Left lung (tissue), 10 donors: ENCODE data around the gene DCAF15. TPM values are rescaled to one million over a fixed set of nuclear protein-coding genes. Genes with fewer than 3 reads are reported as not detected.
"Not testable (repeated sequence)": the region's sequence is repeated elsewhere in the genome, so short reads cannot be mapped to it uniquely, and the experiment has no call there.

ENCODE experiments used
- ATAC-seq: fragments of 200-7000 bp; cut with Tn5 transposase; one replicate; pipeline ENCODE4 v1.9.1; 2020; ENCODE audit warnings: moderate library complexity
- DNase-seq, 4 donors: peaks; one replicate each; pipeline ENCODE4 v3.0.0-alpha.2; 2013 to 2020
- H3K27ac ChIP-seq, 2 donors: fragments of 200-600 bp; sonication (generic) in 1 of 2; one replicate each; pipeline versions ENCODE4 v1.5.0 to v1.8.0; 2020 to 2021
- H3K27me3 ChIP-seq, 2 donors: fragments of 200-600 bp; sonication (generic) in 1 of 2; one replicate each; pipeline versions ENCODE4 v1.5.0 to v1.8.0; 2020 to 2021
- H3K36me3 ChIP-seq, 2 donors: fragments of 200-600 bp; sonication (generic) in 1 of 2; one replicate each; pipeline versions ENCODE4 v1.5.0 to v1.8.0; 2020 to 2021
- H3K4me1 ChIP-seq, 2 donors: fragments of 200-600 bp; one replicate each; pipeline ENCODE4 v1.8.0; 2021
- H3K4me3 ChIP-seq, 2 donors: fragments of 200-600 bp; sonication (generic) in 1 of 2; one replicate each; pipeline versions ENCODE4 v1.5.0 to v1.8.0; 2020 to 2021; ENCODE audit warnings: mild to moderate bottlenecking in 1 of 2
- H3K9me3 ChIP-seq, 2 donors: fragments of 200-600 bp; sonication (generic) in 1 of 2; one replicate each; pipeline versions ENCODE4 v1.5.0 to v1.8.0; 2020 to 2021
- CTCF ChIP-seq, 2 donors: fragments of 200-600 bp; sonication (generic) in 1 of 2; IDR thresholded peaks; one replicate each; pipeline versions ENCODE4 v1.5.0 to v1.8.0; 2021; ENCODE audit warnings: antibody characterized with exemption in 2 of 2
- intact Hi-C, 2 donors: fragments of 100-400 bp; cut with DNase I; formaldehyde crosslinking; loops; one replicate each; pipeline versions ENCODE4 v1.11.2 to v1.14.2; 2022
- polyA plus RNA-seq, 6 donors: library from polyadenylated mRNA; unstranded; fragments of 120-200 nt; gene quantifications; one replicate each; pipeline ENCODE4 v1.2.1, GENCODE V29; 2013; ENCODE audit not compliant: insufficient read length in 6 of 6
- total RNA-seq, 2 donors: library from RNA; stranded (reverse); fragmentation: NEBNext Ultra II Directional; extraction: Animal tissue kit (Norgen Biotek cat#: 25700); gene quantifications; one replicate each; pipeline ENCODE4 v1.2.1, GENCODE V29; 2021
- donor health status: DM: no; HTN: yes; CAD: no.
- donor health status: DM: no; HTN: no; CAD: no.

The DCAF15 gene
- total and polyA plus RNA-seq, 8 donors: 20.2 to 33.7 (median 29.3) TPM

DNA sequence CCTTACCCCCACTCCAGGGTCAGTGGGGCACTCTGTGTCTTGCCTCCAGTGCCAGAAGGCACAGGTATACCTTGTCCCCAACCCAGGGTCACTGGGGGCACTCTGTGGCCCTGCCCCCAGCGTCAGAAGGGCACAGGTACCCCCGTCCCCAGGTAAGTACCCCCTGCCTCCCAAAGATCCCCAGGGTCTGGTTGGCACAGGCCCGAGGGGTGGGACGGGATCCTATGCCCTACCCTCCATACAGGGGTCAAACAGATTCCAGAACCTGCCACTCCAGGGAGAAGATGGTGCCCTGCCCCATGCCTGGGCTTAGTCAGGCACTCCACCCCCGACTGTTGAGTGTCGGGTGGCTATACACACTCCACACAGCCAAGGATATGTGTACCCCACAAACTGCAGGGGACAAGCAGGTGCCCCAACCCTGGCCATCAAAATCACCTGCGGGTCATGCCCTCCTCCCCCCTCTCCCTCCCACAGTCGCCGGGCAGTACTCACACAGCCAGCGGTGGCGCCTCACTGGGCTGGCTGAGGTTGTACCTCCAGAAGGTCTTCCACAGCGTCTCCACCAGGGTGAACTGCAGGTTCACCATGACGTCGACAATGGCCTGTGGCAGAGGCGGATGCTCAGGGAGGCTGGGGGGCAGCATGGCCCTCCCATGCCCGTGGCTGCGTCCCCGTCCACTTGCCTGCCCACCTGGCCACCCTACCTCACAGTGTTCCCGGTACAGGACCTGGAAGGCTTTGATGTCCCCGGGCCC lies 13.8 kb downstream of the DCAF15 start:
- Histone ChIP-seq H3K9me3 (no peaks in the 10 kb centered on the region), H3K36me3 (peaks cover 0 to 96% of the 10 kb centered on the region in 2 donors), H3K4me3 (no peak overlapping the region), H3K4me1 (no peaks in the 10 kb centered on the region), H3K27me3 (no peaks in the 10 kb centered on the region), H3K27ac (no peak overlapping the region)
- no peak for DNase-seq
- ATAC-seq: no peak
- intact Hi-C loops: no loop called here
- TF ChIP-seq CTCF (IDR thresholded peaks at IDR 0.05): no peak

DNA sequence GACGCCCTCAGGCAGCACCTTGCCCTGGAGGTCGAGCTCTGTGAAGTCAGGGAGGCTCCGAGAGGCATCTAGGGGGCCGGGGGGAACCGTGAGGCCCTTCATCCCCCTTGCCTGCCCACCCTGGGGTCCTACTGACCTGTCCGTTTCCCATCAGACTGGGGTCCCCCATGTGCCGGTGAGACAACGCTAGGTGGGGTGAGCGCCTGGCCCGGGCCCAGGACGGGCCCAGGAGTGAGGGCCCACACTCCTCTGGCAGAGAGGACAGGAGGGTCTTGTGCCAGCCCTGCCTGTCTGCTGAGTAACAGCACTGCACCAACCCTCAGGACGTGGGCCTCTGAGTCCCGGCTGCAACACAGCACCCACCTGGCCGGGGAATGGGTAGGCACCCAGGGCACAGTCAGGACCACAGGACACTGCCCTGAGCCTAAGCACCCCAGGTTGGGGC lies 14.4 kb downstream of the DCAF15 start:
- no peak for TF ChIP-seq CTCF (IDR thresholded peaks at IDR 0.05)
- Histone ChIP-seq H3K36me3 (peaks cover 0 to 96% of the 10 kb centered on the region in 2 donors), H3K9me3 (no peaks in the 10 kb centered on the region), H3K27me3 (no peaks in the 10 kb centered on the region), H3K4me3 (no peak overlapping the region), H3K27ac (no peak overlapping the region), H3K4me1 (no peaks in the 10 kb centered on the region)
- ATAC-seq (no peak), DNase-seq (peak in 1 of 4 donors; percentile 66)
- intact Hi-C loops: no loop called here

DNA sequence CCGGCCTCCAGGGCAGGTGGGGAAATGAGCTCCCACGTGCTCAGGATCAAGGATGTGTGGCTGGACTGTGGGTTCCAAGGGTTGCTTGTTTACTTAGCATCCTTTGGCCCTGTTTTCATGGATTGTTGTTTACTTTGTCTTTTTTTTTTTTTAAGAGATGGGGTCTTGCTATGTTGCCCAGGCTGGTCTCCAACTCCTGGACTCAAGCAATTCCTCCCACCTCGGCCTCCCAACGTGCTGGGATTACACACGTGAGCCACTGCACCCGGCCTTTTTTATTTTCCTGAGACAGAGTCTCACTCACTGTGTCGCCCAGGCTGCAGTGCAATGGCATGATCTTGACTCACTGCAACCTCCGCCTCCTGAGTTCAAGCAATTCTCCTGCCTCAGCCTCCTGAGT lies 14.9 kb downstream of the DCAF15 start:
- H3K27me3 ChIP-seq, H3K9me3 ChIP-seq, H3K4me1 ChIP-seq, ATAC-seq, H3K4me3 ChIP-seq, DNase-seq, intact Hi-C loops, H3K27ac ChIP-seq: not testable (repeated sequence)
- H3K36me3 ChIP-seq: peaks cover 0 to 96% of the 10 kb centered on the region in 2 donors

DNA sequence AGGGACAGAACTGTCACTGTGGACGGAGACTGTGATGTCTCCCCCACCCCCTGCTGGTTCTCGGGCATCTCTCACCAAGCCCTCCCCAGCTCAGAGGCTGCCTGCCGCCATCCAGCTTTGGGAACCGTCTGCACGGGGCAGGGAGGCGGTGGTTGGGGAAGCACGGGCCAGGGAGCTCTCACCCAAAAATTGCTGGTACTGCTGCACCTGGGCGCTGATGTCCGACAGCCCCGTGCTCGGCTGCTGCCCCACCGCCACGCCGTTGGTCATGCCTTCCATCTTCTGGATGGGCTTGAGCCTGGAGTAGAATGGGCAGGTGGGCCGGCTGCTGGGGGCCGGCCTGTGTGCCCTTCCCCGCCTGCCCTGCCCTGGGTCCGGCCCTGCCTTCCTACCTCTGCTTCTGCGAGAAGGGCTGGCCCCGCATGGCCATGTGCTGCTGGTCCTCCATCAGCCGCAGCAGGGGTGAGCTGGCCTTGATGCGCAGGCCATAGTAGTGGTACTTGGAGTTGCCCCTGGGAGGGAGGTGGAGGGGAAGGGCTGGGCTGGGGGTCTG lies 16.1 kb downstream of the DCAF15 start:
- TF ChIP-seq CTCF (IDR thresholded peaks at IDR 0.05): no peak
- ATAC-seq (no peak), DNase-seq (peak in 1 of 4 donors; percentile 63)
- intact Hi-C loops: no loop called here
- no peak overlapping the region for H3K4me3 ChIP-seq
- no peaks in the 10 kb centered on the region for H3K27me3 ChIP-seq
- peaks cover 0 to 96% of the 10 kb centered on the region in 2 donors for H3K36me3 ChIP-seq
- H3K9me3 ChIP-seq: no peaks in the 10 kb centered on the region
- no peak overlapping the region for H3K27ac ChIP-seq
- H3K4me1 ChIP-seq: no peaks in the 10 kb centered on the region

DNA sequence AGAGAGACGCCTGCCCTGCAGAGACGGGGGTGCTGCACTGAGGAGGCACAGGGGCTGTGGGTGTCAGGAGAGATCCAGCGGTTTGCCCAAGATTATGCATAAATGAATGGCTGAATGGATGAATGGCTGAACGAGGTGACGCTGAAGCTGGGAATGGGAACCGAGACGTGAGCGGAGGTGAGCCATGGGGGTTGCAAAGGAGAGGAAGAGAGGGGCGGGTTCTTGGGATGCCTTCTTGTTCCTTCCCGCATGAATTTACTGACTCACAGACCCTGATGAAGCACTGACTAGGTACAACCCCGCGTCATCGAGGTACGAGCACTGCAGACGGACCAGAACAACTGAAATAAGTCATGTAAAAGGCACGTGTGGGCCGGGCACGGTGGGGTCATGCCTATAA lies 16.7 kb downstream of the DCAF15 start:
- H3K27me3 ChIP-seq: no peaks in the 10 kb centered on the region
- H3K36me3 ChIP-seq: peaks cover 0 to 96% of the 10 kb centered on the region in 2 donors
- no peaks in the 10 kb centered on the region for H3K9me3 ChIP-seq
- intact Hi-C loops: no loop called here
- H3K4me3 ChIP-seq: no peak overlapping the region
- no peaks in the 10 kb centered on the region for H3K4me1 ChIP-seq
- no peak overlapping the region for H3K27ac ChIP-seq
- DNase-seq (no peak), ATAC-seq (no peak)
- TF ChIP-seq CTCF (IDR thresholded peaks at IDR 0.05): no peak
